HL-60/S4 (cell line): ENCODE results near the gene DNAJC25.
"Not testable (repeated sequence)": the region's sequence is repeated elsewhere in the genome, so short reads cannot be mapped to it uniquely, and the experiment has no call there.

ENCODE experiments used
- in situ Hi-C: fragments of 300-500 bp; cut with MboI; formaldehyde crosslinking; loops from 2 replicates; pipeline ENCODE4 v1.14.3; 2022; ENCODE audit warnings: low sequenced_read_pairs

DNAJC25 gene

DNA sequence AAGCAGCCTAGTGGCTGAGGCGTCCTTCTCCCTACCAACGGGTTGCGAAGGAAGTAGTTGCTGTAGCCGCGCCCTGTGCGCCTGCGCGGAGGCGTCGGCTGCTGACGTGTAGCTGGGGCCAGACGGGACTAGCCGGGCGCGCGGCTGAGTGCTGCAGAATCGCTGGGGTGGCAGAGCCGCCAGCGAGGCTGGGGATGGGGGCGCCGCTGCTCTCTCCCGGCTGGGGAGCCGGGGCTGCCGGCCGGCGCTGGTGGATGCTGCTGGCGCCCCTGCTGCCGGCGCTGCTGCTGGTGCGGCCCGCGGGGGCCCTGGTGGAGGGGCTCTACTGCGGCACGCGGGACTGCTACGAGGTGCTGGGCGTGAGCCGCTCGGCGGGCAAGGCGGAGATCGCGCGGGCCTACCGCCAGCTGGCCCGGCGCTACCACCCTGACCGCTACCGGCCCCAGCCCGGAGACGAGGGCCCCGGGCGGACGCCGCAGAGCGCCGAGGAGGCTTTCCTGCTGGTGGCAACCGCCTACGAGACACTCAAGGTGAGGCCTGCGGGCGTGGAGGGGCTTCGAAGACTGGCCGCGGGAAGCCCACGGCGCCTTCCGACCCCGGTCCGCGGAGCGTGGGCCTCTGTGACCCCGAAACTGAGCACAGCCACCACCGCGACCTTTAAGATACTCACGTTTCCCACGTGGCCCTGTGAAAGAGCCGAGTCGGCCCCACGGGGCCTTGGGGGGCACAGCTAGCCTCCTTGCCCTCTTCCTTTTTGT lies at the start of gene DNAJC25:
TSS of gene DNAJC25 (plus strand) at position 121 of the 758 bp plus-strand sequence. CDS start at position 195, 74 bp downstream.
- in situ Hi-C loops: no loop called here

DNA sequence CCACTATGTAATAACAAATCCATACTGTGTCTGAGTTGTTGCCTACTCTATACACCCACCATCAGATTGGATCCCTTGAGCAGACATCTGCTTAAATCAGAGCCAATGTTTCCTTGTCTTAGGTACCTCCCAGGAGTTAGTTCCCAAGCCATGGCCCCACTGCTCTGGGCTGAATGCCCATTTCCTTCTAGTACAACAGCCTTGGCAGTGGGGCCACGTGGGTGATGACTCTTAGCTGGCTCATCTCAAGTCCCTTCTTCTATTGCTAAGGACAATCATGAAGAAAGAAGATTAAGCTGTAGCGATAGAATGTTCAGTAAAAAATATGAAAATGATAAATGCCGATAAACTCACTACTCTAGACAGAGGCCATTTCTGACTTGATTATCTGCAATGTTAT lies 48.2 kb upstream of the DNAJC25 start:
- in situ Hi-C loops: no loop called here

GRCh38 chr9:111586378-111586777 lies 44.8 kb upstream of the DNAJC25 start:
- in situ Hi-C loops: no loop called here

- in situ Hi-C loops: no loop called here
Observed at GRCh38 chr9:111588846-111589245, 42.3 kb upstream of the DNAJC25 start.

DNA sequence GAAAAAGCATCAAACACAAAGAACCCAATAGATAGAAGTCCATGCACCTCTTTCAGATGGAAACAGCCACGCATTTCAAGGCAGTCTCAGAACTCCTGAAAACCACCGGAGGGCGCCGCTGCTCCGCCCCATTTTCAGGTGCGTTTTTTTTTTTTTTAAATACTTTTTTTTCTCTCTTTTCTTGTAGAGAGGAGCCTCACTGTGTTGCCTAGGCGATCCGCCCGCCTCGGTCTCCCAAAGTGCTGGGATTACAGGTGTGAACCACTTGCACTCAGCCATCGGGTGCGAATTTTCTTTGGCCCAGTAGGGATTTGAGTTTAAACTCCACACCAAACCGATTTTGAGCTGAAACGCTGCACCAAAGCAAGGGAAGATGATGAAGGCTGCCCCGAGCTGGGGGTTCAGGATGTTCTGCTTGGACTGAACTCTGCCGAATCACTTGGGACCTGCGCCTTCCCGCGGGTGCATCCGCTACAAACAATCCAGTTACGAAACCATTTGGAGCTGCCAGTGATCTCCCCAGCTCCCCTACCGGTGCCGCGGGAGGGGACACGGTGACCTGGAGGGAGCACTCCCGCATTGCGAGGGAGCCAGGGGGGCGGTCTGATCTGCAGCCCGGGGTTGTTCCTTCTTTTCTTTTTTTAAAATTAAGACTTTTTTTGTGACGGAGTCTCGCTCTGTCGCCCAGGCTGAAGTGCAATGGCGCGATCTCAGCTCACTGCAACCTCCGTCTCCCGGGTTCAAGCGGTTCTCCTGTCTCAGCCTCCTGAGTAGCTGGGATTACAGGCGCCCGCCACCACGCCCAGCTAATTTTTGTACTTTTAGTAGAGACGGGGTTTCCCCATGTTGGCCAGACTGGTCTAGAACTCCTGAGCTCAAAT lies 33.0 kb upstream of the DNAJC25 start:
- in situ Hi-C loops: no loop called here

DNA sequence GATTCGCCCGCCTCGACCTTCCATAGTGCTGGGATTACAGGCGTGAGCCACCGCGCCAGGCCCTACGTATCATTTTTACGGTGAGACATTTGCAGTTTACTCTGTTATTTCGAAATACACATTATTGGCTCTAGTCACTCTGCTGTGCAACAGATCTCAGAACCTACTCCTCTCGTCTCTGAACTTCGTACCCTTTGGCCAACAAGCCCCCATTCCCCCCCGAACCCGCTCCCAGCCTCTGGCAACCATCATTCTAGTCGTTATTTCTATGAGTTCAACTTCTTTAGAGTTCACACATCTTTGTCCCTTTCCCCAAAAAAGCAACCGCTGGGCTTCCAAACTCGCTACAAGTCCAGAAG lies 32.4 kb upstream of the DNAJC25 start:
- in situ Hi-C loops: no loop called here

- in situ Hi-C loops: no loop called here
Observed at GRCh38 chr9:111599092-111599954, 31.8 kb upstream of the DNAJC25 start, which contains the start of gene PTGR1. Gene PTGR1 (minus strand): TSS chr9:111599647. CDS start chr9:111597422, 2,225 bp downstream.

DNA sequence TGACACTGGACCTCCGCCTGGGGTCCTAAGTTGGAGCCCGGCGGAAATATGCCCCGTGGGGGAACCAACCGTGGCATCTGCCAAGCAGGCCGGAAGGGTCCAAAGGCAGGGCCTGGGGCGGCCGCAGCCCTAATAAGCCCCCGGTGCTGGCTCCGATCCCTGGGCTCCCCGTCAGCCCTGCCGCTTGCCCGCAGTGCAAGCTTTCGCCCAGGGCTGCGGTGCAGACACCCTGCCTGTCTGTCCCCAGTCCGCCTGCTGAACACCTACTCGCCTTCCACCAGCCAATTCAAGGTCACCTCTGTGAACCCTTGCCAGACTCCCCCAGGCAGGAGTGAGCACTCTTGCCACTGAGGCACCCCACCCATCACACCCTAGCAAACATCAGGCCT lies 31.2 kb upstream of the DNAJC25 start:
- in situ Hi-C loops: loop anchor here (10.0 kb wide), 1 partner anchor 475 kb away; no protein-coding TSS in a partner anchor

GRCh38 chr9:111601237-111602018 lies 29.7 kb upstream of the DNAJC25 start:
- in situ Hi-C loops: loop anchor here (10.0 kb wide), 1 partner anchor 473 kb away; no protein-coding TSS in a partner anchor

DNA sequence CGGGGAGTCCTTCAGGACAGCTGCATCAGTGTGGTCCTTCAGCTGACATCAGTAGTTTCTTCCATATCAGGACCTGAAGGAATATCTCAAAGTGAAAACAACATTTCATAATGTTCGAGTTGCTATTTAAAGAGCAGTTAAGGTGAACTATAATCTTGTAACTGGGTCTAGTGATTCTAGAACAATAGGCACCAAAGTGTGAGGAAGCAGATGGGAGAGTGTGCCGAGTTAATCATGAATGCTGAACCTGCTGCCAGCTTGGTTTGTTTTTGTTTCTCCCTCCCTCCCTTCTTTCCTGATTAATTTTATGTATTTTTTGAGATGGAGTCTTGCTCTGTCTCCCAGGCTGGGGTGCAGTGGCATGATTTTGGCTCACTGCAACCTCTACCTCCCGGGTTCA lies 28.1 kb upstream of the DNAJC25 start:
- in situ Hi-C loops: loop anchor here (10.0 kb wide), 1 partner anchor 472 kb away; no protein-coding TSS in a partner anchor

GRCh38 chr9:111604054-111604615 lies 27.0 kb upstream of the DNAJC25 start:
- in situ Hi-C loops: loop anchor here (10.0 kb wide), 1 partner anchor 471 kb away; no protein-coding TSS in a partner anchor

DNA sequence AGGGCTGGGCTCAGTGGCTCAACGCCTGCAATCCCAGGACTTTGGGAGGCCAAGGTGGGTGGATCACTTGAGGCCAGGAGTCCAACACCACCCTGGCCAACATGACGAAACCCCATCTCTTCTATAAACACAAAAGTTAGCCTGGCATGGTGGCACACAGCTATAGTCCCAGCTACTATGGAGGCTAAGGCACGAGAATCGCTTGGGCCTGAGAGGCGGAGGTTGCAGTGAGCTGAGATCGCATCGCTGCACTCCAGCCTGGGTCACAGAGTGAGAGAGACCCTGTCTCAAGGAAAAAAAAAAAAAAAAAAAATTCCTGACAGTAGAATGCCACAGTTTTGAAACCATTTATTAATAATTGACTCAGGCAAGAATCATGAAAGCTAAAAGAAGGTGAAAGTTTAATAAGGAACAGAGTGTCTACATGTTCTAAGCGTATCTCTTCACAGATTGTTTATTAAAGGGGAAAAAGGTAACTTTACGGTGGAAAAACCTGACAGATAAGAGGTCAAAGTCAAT lies 26.0 kb upstream of the DNAJC25 start:
- in situ Hi-C loops: loop anchor here (10.0 kb wide), 1 partner anchor 470 kb away; no protein-coding TSS in a partner anchor

GRCh38 chr9:111610149-111610548 lies 21.0 kb upstream of the DNAJC25 start:
- in situ Hi-C loops: no loop called here

- in situ Hi-C loops: no loop called here
Observed at GRCh38 chr9:111610845-111611244, 20.3 kb upstream of the DNAJC25 start.

DNA sequence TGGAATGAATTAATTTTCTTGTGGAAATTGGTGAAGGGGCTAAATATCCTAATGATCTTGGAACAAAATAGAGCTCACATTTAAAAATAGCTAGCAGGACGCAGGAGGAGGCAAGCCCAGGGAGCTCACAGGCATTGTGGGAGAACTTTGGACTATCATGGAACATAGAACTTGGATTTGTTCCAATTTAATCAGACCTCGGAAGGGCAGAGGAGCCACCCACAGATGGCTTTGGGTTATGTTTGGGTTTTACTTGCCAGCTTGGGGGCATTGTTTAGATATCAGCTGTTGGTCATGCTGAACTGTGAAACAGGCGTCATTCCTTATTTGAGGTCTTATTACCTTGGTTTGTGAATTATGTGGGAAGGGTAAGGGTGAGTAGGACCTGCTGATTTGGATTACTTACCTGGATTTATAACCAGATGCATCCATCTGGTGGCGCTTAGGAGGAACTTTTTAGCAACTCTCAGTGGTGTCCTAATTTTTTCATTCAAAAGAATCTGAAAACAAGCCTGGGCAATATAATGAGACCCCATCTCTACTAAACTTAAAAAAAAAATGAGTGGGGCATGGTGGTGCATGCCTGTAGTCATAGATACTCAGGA lies 17.6 kb upstream of the DNAJC25 start:
- in situ Hi-C loops: no loop called here

DNA sequence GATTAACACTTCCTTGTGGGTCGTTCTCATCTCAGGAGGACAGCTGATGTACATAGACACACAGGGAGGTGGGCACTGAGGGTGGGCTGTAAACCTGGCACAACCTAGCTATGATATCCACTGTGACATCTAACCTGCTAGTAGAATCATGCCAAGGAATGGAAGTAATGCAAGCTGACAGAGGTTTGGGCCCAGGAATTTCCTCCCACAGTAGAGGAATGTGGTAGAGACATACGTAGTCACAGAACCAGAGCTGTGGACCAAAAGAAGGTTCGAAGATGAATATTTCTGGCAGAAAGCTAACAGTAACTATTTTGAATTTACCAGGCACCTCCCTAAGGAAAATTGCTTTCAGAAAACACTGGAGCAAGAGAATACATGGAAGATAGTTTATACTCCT lies 15.2 kb upstream of the DNAJC25 start:
- in situ Hi-C loops: no loop called here

DNA sequence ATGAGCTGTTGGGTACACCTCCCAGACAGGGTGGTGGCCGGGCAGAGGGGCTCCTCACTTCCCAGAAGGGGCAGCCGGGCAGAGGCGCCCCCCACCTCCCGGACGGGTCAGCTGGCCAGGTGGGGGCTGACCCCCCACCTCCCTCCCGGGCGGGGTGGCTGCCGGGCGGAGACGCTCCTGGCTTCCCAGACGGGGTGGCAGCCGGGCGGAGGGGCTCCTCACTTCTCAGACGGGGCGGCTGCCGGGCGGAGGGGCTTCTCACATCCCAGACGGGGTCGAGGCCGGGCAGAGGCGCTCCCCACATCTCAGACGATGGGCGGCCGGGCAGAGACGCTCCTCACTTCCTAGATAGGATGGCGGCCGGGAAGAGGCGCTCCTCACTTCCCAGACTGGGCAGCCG lies 13.8 kb upstream of the DNAJC25 start:
- in situ Hi-C loops: not testable (repeated sequence)

DNA sequence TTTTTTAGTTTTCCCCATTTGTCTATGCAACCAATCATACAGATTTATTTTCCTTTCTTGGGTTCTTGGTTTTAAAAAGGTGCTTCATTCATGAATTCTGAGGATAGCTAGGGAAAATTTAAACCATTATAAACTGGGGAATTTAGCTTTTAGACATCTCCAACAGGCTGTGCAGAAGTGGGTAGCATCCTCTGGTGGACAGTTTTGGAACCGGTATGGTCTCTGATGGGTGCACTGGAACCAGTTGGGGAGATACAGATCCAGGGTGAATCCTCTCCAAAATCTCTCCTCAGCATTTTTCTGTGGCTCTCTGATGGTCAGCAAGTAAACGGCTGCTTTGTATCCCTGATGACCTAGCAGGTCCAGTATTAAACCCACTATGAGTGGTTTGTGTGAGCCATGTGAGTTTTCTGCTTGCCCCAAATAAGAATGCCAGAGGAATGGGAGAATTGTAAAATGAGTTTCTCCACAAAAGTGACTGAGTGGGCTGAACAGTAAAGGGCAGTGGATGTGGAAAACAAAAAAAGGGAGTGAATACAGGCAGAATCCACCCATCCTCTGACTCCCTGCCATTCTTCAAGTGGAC lies 9.1 kb upstream of the DNAJC25 start:
- in situ Hi-C loops: no loop called here

DNA sequence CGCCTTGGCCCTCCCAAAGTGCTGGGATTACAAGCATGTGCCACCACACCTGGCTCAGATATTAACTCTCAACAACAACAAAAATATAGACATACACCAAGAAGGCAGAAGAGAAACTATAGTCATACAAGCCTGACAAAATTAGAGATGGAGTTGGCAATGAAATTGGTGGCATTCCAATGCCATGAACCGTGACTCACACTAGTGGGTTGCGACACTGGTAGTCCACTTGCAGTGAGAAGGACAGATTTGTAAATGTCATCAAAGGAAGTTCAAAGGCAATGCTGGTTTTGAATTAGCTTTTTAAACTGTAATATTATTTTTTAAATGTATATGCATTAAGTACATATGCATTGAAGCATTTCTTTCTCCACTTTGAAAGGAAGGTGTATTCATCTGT lies 8.5 kb upstream of the DNAJC25 start:
- in situ Hi-C loops: no loop called here
